ENCODE results near the gene LENG1. TPM values are rescaled to one million over a fixed set of nuclear protein-coding genes. Genes with fewer than 3 reads are reported as not detected.
A peak's percentile ranks its signal among the peaks of the same experiment; 100 is the strongest.

Gene LENG1
- total and polyA plus RNA-seq, 9 of the 15 experiments (the other 6 are each of a cell fraction or from before 2014, with no cell fraction given): 0.30 to 10.5 (median 4.7) TPM

DNA sequence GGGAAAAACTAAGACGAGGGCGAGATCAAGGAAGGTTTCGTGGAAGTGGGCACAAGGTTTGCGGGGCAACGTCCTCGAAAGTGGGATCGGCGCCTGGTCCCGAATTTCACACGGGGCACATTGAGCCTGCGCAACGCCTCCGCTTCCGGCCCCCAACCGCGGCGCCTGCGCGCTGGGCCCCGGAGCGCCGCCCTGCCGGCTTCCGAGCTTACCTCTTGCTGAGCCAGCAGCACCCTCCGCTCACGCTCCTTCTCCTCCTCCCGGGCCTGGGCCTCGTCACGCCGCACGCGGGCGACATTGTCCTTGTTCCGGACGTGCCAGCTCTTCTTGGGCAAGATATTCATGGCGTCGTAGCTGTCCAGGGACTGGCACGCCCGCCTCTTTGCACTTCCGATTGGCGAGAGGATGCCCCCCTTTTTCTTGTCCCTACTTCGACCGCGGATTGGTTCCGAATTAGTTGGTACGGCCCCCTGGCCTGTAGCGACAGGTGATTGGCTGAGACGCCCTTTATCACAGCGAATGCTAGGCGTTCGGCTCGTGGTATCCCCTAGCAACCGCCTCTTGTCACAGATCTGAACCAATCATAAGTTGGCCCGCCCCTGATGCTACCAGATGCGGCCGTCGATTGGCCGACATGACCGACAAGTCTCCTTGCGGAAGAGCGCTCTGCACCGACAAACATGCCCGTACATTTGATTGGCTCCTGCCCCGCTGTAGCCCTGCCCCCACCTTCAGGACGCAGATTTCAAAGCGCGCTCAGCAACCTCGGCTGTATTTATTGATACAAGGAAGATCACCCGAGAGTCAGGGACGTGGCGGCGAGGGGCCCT is at the start of gene LENG1 (continued):
- TF ChIP-seq, protein P1, sequence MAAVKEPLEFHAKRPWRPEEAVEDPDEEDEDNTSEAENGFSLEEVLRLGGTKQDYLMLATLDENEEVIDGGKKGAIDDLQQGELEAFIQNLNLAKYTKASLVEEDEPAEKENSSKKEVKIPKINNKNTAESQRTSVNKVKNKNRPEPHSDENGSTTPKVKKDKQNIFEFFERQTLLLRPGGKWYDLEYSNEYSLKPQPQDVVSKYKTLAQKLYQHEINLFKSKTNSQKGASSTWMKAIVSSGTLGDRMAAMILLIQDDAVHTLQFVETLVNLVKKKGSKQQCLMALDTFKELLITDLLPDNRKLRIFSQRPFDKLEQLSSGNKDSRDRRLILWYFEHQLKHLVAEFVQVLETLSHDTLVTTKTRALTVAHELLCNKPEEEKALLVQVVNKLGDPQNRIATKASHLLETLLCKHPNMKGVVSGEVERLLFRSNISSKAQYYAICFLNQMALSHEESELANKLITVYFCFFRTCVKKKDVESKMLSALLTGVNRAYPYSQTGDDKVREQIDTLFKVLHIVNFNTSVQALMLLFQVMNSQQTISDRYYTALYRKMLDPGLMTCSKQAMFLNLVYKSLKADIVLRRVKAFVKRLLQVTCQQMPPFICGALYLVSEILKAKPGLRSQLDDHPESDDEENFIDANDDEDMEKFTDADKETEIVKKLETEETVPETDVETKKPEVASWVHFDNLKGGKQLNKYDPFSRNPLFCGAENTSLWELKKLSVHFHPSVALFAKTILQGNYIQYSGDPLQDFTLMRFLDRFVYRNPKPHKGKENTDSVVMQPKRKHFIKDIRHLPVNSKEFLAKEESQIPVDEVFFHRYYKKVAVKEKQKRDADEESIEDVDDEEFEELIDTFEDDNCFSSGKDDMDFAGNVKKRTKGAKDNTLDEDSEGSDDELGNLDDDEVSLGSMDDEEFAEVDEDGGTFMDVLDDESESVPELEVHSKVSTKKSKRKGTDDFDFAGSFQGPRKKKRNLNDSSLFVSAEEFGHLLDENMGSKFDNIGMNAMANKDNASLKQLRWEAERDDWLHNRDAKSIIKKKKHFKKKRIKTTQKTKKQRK (IDR thresholded peaks at IDR 0.05; ENCODE audit: borderline replicate concordance, low read depth, low read length): peak; percentile 91
- TF ChIP-seq SMARCE1 (IDR thresholded peaks at IDR 0.05) (no peak), NFYB (IDR thresholded peaks at IDR 0.05; ENCODE audit: extremely low read depth, insufficient read length) (peak; percentile 98), PRPF4 (IDR thresholded peaks at IDR 0.05; ENCODE audit: insufficient read depth, low read depth, low read length, poor library complexity, severe bottlenecking) (no peak), NEUROD1 (IDR thresholded peaks at IDR 0.05; ENCODE audit: borderline replicate concordance, low read depth, low read length, partially characterized antibody) (peak; percentile 99), GABPA (tag; conservative IDR thresholded peaks at IDR 0.05; ENCODE audit: low read depth) (peak; percentile 91), ETV1 (tag; conservative IDR thresholded peaks at IDR 0.05; ENCODE audit: low read depth) (peak; percentile 79), ZBTB34 (CRISPR knock-in tag; IDR thresholded peaks at IDR 0.05) (no peak), SIN3B (IDR thresholded peaks at IDR 0.05; ENCODE audit: low read depth) (peak; percentile 87), RBM22 (IDR thresholded peaks at IDR 0.05; ENCODE audit: low read depth, low read length, poor library complexity, severe bottlenecking) (peak; percentile 84), GABPB1 (CRISPR knock-in tag; IDR thresholded peaks at IDR 0.05) (peak; percentile 89), ZNF384 (IDR thresholded peaks at IDR 0.05; ENCODE audit: low read depth, low read length) (no peak), FOXK1 (CRISPR knock-in tag; IDR thresholded peaks at IDR 0.05; ENCODE audit: borderline replicate concordance) (peak; percentile 95), FOXK2 (conservative IDR thresholded peaks at IDR 0.05 in 1 of 2, IDR thresholded peaks at IDR 0.05 in 1 of 2; ENCODE audit: low read depth in 2 of 2) (peak; percentile 76 to 78), KDM4B (IDR thresholded peaks at IDR 0.05; ENCODE audit: borderline replicate concordance in 2 of 2, low read depth in 1 of 2) (peak in 1 of 2 experiments; percentile 89; a peak in 2 of 4 replicates), SP2 (IDR thresholded peaks at IDR 0.05; ENCODE audit: extremely low read depth, low read depth, low read length, poor library complexity, severe bottlenecking) (peak; percentile 84), HNRNPLL (IDR thresholded peaks at IDR 0.05; ENCODE audit: low read depth, low read length, poor library complexity, severe bottlenecking) (peak; percentile 36), TEAD1 (CRISPR knock-in tag; IDR thresholded peaks at IDR 0.05) (peak in 1 of 2 experiments; percentile 72; a peak in 2 of 4 replicates), CSDE1 (IDR thresholded peaks at IDR 0.05) (peak in 1 of 2 experiments; percentile 97; a peak in 2 of 4 replicates)
- TF ChIP-seq, protein P2, sequence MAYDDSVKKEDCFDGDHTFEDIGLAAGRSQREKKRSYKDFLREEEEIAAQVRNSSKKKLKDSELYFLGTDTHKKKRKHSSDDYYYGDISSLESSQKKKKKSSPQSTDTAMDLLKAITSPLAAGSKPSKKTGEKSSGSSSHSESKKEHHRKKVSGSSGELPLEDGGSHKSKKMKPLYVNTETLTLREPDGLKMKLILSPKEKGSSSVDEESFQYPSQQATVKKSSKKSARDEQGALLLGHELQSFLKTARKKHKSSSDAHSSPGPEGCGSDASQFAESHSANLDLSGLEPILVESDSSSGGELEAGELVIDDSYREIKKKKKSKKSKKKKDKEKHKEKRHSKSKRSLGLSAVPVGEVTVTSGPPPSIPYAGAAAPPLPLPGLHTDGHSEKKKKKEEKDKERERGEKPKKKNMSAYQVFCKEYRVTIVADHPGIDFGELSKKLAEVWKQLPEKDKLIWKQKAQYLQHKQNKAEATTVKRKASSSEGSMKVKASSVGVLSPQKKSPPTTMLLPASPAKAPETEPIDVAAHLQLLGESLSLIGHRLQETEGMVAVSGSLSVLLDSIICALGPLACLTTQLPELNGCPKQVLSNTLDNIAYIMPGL (CRISPR knock-in tag; IDR thresholded peaks at IDR 0.05): peak; percentile 76; the same call in 1 of the 2 replicates

All from K562 (cell line).